Iris pigment epithelial cell (primary cell): ENCODE results near the gene TMEM125.

ENCODE experiments used
- DNase-seq: peaks from one replicate; pipeline ENCODE4 v3.0.0-alpha.2; 2011; ENCODE audit warnings: low read depth

TMEM125 gene

GRCh38 chr1:43293896-43294760, 24.3 kb downstream of the TMEM125 start:
- DNase-seq, result peak; percentile 68

- DNase-seq, result no peak
Measured at GRCh38 chr1:43294761-43295160, 25.0 kb downstream of the TMEM125 start.

GRCh38 chr1:43296207-43296606, 26.4 kb downstream of the TMEM125 start:
- no peak for DNase-seq

GRCh38 chr1:43298055-43298454, 28.3 kb downstream of the TMEM125 start:
- DNase-seq, result no peak

- DNase-seq, result no peak
Measured at GRCh38 chr1:43299101-43299500, 29.3 kb downstream of the TMEM125 start.

GRCh38 chr1:43300378-43301094, 30.8 kb downstream of the TMEM125 start, which contains the start of gene TIE1:
Gene TIE1, plus strand, starts transcription at chr1:43300982. Its CDS starts 90 bp downstream, at chr1:43301072.
- DNase-seq, result no peak

- DNase-seq, result no peak
Measured at GRCh38 chr1:43302201-43302600, 32.4 kb downstream of the TMEM125 start.

- no peak for DNase-seq
Measured at GRCh38 chr1:43302721-43303470, 33.1 kb downstream of the TMEM125 start.

- DNase-seq, result no peak
Measured at GRCh38 chr1:43303471-43304313, 33.9 kb downstream of the TMEM125 start.

GRCh38 chr1:43304314-43304681, 34.5 kb downstream of the TMEM125 start:
- DNase-seq, result no peak

GRCh38 chr1:43304771-43305300, 35.1 kb downstream of the TMEM125 start:
- no peak for DNase-seq

GRCh38 chr1:43305461-43305860, 35.7 kb downstream of the TMEM125 start:
- DNase-seq, result no peak

GRCh38 chr1:43305926-43306687, 36.3 kb downstream of the TMEM125 start:
- DNase-seq, result no peak

GRCh38 chr1:43306688-43307457, 37.1 kb downstream of the TMEM125 start:
- no peak for DNase-seq

GRCh38 chr1:43307458-43308158, 37.8 kb downstream of the TMEM125 start:
- no peak for DNase-seq

GRCh38 chr1:43308635-43309404, 39.0 kb downstream of the TMEM125 start:
- no peak for DNase-seq

- DNase-seq, result peak; percentile 21
Measured at GRCh38 chr1:43309405-43310025, 39.7 kb downstream of the TMEM125 start.

- DNase-seq, result no peak
Measured at GRCh38 chr1:43311521-43311920, 41.7 kb downstream of the TMEM125 start.
